Prostate gland (tissue), 2 donors: Measurements from ENCODE around the gene TRIB2.

Experiments
- POLR2A ChIP-seq: fragments of 450-650 bp; IDR thresholded peaks from one replicate; pipeline ENCODE4 v1.6.1; 2016; ENCODE audit warnings: antibody characterized with exemption, mild to moderate bottlenecking
- POLR2AphosphoS5 ChIP-seq: sonication (generic); formaldehyde crosslinking; IDR thresholded peaks from one replicate; pipeline ENCODE4 v1.6.1; 2017; ENCODE audit warnings: antibody characterized with exemption
- TF ChIP-seq, protein P1 (sequence below), 4 experiments: fragments of 200-600 bp in 2 of 4; fragments of 450-650 bp in 2 of 4; sonication (generic) in 2 of 4; IDR thresholded peaks; 1 replicate in 3 of 4; 2 replicates in 1 of 4; pipeline ENCODE4 v1.5.1; 2016 to 2019; ENCODE audit warnings: antibody characterized with exemption in 4 of 4, mild to moderate bottlenecking in 2 of 4, moderate library complexity in 2 of 4

DNA sequence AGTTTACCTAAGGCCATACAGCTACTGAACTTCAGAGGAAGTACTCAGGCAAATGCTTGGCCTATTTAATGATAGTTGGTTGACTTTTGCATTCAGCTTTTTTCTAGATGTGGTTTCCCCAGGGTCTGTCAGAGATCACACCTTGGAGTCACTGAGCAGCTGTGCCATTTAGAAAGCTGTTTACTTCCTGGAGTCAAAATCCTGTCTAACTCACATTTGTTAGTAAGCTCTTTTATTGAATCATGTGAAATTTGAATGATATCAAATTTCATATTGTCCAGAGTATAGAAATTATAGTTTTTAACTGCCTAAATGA lies 7.6 kb upstream of the TRIB2 start:
- no peak for TF ChIP-seq POLR2AphosphoS5
- TF ChIP-seq, protein P1, sequence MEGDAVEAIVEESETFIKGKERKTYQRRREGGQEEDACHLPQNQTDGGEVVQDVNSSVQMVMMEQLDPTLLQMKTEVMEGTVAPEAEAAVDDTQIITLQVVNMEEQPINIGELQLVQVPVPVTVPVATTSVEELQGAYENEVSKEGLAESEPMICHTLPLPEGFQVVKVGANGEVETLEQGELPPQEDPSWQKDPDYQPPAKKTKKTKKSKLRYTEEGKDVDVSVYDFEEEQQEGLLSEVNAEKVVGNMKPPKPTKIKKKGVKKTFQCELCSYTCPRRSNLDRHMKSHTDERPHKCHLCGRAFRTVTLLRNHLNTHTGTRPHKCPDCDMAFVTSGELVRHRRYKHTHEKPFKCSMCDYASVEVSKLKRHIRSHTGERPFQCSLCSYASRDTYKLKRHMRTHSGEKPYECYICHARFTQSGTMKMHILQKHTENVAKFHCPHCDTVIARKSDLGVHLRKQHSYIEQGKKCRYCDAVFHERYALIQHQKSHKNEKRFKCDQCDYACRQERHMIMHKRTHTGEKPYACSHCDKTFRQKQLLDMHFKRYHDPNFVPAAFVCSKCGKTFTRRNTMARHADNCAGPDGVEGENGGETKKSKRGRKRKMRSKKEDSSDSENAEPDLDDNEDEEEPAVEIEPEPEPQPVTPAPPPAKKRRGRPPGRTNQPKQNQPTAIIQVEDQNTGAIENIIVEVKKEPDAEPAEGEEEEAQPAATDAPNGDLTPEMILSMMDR (IDR thresholded peaks at IDR 0.05), result no peak
- TF ChIP-seq POLR2A, result no peak
